Raji (cell line): ENCODE results near the gene GKN2.

ENCODE experiments used
- POLR2A ChIP-seq: IDR thresholded peaks from 2 replicates; pipeline ENCODE4 v1.6.1; 2011; ENCODE audit warnings: low read depth, low read length, control low read depth; ENCODE audit not compliant: insufficient read depth

GKN2 gene

DNA sequence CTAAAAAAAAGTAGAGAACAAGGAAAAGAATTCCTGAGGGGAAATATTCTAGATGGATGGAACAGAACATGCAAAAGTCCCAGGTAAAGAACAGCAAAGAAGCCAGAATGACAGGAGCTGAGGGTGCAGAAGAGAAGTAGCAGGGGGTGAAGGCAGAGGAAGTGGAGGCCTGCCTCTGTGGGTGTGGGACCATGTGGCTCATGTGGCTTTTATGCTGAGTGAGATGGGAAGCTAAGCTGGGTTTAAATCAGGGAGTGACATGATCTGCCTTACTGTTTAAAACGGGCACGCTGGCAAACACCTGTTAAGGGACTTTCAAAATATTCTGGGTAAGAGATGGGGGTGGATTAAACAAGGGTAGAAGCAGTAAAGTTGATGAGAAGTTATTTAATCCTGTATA, 40.0 kb downstream of the GKN2 start:
- TF ChIP-seq POLR2A: no peak

DNA sequence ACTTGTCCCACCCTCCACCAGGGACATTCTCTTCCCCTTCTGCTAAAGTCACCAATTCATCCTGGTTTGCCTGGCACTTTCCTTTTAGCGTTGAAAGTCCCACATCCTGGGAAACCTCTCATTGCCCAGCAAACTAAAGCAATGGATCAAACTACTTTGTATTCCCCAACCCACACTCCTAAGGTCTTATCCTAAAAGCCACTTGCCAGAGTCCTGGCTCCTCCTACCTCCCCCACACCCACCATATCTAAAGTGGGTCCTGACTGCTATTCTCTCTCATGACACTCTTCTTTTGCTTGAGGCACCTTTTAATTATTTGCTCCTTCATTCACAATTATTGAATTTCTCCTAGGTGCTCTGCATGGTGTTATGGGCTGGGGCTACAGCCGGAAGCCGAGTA, 40.6 kb downstream of the GKN2 start:
- TF ChIP-seq POLR2A: no peak

DNA sequence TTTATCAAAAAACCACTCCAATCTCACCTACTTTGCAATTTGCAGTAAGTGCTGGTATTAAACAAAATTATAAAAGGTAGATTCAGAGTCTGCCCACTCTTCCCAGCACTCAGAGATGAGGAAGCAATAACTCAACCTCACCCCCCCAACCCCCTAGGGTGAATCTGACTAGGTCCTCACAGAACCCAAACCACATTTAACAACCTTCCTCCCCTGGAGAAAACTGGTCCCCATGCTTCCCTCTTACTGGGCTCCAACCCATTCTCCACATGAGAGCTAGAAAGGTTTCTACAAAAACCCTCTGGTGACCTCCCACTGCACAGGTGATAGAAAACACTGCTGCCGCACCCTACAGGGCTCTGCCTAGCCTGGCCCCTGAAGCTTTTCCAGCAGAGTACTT, 41.0 kb downstream of the GKN2 start:
- no peak for TF ChIP-seq POLR2A

DNA sequence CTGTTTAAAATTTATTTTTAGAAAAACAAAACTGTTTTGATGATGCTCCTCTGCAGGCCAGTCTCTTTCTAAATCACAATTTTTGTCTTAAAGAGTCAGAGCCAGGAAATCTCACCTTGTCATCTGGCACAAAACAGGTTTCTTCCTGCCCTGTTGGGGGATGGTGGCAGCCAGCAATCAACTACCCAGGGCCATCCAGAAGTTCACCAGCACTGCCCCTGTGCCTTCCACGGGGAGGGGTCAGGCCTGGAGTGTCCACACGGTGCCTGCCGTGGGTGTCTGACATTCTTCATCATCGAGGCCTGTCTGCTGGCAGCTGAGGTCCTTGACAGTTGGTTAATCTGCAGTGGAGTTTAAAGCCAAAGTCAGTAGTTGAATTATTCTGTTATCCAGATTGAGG, 41.4 kb downstream of the GKN2 start:
- no peak for TF ChIP-seq POLR2A

DNA sequence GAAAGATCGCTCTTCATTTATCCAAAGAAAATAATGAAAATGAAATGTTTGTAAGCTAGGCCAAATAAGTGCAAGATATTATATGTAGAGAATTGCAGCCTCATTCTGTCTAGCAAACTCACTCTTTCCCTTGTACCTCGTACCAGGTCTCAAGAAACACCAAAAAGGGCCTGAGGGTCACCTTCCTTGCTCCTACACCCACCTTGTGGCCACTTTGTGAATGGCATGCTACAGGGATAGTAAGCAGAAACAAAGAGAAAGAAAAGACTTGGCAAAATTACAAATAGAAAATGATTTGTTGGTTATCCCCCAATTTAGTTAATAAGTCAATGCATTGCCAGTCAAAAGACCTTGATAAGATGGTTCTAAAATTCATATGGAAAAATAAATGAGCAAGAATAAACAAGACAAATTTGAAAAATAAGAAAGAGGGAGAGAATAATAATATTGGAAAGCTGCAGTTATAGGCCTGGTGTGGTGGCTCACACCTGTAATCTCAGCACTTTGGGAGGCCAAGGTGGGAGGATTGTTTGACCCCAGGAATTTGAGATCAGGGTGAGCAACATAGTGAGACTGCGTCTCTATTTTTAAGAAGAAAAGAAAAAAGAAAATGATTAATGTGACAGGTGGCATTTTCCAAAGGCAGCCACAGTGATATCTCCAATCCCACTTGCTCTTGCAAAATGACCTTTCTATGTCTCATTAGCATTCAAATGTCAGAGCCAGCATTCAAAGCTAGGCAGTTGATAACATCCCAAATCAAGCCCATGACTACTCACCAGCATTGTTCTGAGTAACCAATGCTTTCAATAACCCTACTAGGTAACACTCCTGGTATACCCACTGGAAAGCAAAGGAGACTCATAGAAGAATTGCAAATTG, 42.7 kb downstream of the GKN2 start:
- no peak for TF ChIP-seq POLR2A

DNA sequence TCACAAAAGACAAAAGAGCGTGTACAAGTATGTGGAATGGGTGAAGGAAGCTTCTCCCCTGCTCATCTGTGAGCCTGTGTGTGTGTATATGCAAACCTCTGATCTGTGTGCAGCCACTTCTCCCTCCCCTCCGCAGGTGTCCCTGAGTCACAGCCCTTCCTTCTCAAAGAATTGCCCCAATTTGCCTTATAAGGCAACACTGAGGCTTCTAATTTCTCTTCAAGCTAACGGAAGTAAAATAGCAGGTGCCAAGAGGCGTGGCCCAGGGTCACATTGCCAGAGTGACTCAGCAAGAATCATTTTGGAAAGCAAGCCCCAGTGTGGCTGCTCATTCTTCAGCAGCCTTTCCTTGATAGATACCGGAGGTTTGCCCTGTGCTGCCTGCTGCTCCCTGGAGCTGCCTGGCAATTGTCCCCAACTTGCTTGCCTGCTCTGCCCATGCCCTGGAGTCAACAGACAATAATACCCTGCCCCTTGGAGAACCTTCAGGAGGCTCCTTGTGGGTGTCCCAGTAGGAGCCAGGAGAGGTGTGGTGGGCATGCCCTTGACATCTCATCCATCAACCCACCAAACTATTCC, 44.2 kb downstream of the GKN2 start:
- peak; percentile 71 for TF ChIP-seq POLR2A

DNA sequence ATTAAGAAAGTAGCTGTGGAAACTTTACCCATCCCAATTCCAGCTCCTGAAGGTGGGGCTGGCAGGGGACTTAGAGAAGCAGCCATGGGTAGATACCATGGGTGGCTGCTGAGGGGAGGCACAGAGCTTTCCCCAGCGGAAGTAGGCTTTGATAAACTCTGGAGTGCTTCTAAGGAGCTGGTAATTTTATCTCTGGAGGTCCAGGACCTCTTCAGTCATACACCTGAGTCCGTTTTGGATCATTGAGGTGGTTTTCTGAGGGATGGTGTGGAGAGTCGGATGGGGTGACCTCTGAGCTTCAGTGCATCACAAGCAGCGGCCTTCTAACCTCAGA, 44.8 kb downstream of the GKN2 start:
- TF ChIP-seq POLR2A: no peak

DNA sequence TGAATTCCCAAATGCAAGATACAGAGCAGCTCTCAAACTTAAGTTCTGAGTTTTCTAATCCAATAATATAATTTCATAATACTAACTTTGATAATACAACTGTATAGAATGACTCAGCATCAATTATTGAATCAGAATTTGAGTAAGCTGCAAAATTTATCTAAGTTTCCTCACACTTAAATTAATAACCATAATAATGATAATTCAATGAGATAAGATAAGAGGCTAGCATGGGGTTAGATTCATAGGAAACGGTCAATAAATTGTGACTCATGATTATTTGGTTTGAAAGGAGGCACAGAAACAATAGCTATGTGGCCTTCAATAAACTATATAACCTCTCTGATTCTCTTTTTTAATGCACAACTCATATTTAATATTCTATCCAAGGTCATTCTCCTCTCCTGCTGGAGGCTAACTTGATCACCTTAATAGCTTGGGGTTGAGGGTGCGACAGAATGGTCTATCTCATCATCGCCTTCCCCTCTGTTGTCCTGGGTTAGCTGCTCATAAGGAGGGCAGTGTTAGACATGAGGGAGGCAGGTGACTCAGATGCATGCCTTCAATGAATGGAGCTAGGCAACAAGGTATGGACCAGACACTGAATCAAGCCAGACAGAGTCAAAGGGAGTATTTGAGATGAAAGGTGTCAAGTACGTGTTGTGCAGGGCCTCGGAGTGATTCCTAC, 45.3 kb downstream of the GKN2 start:
- TF ChIP-seq POLR2A: no peak

DNA sequence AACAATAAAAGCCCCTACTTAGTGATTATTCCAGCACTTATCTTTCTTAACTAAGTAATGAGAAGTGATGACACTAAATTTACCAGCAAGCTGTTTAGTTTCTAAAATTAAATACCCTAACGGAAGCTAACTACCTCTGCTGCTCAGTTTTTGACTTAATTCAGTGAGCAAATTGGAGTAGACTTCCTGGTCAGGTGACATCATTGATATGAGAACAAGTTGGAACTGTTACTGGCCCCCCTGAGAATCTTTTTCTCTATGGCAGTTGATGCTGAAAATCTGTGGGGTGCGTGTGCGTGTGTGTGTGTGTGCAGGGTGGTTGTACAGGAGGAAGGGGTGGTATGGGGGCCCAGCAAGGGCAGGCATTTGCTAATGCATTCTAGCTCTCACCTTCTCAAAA, 46.0 kb downstream of the GKN2 start:
- TF ChIP-seq POLR2A: no peak

DNA sequence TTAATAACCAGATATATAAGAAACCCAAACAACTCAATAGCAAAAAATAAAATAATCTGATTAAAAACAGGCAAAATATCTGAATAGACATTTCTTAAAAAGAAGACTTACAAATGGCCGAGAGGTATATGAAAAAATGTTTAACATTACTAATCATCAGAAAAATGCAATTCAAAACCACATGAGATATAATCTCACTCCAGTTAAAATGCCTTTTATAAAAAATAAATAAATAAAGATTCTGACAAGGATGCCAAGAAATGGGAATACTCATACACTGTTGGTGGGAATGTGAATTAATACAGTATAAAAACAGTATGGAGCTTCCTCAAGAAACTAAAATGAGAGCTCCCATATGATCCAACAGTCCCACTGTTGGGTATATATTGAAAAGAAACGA, 47.6 kb downstream of the GKN2 start:
- TF ChIP-seq POLR2A: no peak

DNA sequence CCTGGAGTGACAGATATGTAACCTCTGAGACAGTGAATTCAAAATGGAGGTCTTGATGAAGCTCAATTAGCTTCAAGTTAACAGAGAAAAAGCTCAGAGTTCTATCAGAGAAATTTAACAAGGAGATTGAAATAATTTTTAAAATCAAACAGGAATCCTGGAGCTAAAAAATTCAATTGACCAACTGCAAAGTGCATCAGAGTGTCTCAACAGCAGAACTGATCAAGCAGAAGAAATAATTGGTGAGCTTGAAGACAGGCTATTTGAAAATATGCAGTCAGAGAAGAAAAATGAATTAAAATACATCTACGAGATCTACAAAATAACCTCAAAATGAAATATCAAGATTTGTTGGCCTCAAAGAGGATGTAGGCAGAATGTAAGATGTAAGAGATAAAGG, 51.1 kb downstream of the GKN2 start:
- TF ChIP-seq POLR2A: no peak

DNA sequence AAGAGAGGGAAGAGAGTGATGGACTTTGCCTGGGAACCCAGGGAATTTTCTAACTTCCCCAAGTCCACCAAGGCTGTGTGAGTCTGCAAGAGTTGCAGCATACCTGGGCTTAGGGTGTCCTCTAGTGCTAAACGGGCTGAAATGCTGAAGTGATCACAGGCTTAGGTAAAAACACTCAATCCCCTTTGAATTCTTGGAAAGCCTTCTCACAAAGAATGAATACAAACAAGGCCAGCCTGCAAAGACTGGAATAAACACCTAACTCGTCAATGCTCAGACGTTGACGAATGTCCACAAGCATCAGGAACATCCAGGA, 51.5 kb downstream of the GKN2 start:
- no peak for TF ChIP-seq POLR2A

DNA sequence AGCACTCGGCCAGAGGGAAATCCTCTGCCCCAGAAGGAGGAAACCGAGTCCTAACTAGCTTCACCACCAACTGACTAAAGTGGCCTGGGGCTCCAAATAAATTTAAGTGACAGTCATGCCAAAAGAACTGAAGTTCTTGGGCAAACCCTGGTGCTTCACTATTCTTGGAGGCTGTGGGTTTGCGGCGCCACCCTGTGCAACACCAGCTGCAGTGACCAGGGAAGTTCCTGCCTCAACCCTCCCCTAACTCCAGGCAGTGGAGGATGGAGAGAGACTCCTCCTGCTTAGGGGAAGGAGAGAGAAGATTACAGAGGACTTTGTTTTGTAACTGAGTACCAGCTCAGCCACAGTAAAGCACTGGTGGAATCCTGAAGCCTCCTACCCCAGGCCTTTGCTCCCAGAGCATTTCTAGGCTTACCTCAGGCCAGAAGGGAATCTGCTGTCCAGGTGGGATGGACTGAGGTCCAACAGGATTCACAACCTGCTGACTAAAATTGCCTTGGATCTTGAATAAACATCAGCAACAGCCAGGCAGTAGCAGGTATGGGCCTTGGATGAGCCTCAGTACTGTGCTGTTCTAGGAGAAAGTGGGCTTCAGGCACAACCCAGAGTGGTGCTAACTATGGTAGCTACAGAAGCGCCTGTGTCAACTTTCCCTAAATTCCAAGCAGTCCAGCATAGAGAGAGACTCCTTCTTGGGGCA, 52.0 kb downstream of the GKN2 start:
- TF ChIP-seq POLR2A: no peak
